Liver (tissue), 9 donors: Measurements from ENCODE around the gene TACC3. TPM values are rescaled to one million over a fixed set of nuclear protein-coding genes. Genes with fewer than 3 reads are reported as not detected.

Source experiments
- DNase-seq: peaks from one replicate; pipeline ENCODE4 v3.0.0-alpha.2; 2017; ENCODE audit warnings: low spot score
- H3K27ac ChIP-seq, 2 donors: one replicate each; pipeline ENCODE4 v1.7.0; 2013; ENCODE audit warnings: inconsistent platforms in 2 of 2, low read length in 2 of 2, control low read depth in 1 of 2, low read depth in 1 of 2, mild to moderate bottlenecking in 1 of 2
- H3K27me3 ChIP-seq, 4 donors: one replicate each; pipeline versions ENCODE4 v1.6.1 to v1.7.0; 2013; ENCODE audit warnings: low read length in 3 of 4, inconsistent platforms in 1 of 4, mild to moderate bottlenecking in 1 of 4, moderate library complexity in 1 of 4; ENCODE audit not compliant: control insufficient read depth in 4 of 4, insufficient read depth in 4 of 4
- H3K36me3 ChIP-seq, 4 donors: one replicate each; pipeline versions ENCODE4 v1.6.1 to v1.7.0; 2013; ENCODE audit warnings: low read length in 3 of 4, mild to moderate bottlenecking in 3 of 4, low read depth in 1 of 4, moderate library complexity in 1 of 4; ENCODE audit not compliant: control insufficient read depth in 4 of 4, insufficient read depth in 3 of 4
- H3K4me1 ChIP-seq, 4 donors: one replicate each; pipeline versions ENCODE4 v1.6.1 to v1.7.0; 2013; ENCODE audit warnings: low read length in 3 of 4, mild to moderate bottlenecking in 3 of 4, moderate library complexity in 1 of 4; ENCODE audit not compliant: control insufficient read depth in 4 of 4, insufficient read depth in 4 of 4
- H3K4me3 ChIP-seq, 3 donors: one replicate each; pipeline versions ENCODE4 v1.6.1 to v1.7.0; 2013; ENCODE audit warnings: low read length in 3 of 3, control low read depth in 1 of 3, low read depth in 1 of 3, mild to moderate bottlenecking in 1 of 3
- H3K9ac ChIP-seq, 2 donors: one replicate each; pipeline ENCODE4 v1.7.0; 2013; ENCODE audit warnings: low read length in 2 of 2, mild to moderate bottlenecking in 2 of 2, moderate library complexity in 2 of 2, control low read depth in 1 of 2, low read depth in 1 of 2
- H3K9me3 ChIP-seq, 4 donors: one replicate each; pipeline versions ENCODE4 v1.6.1 to v1.7.0; 2013; ENCODE audit warnings: low read length in 3 of 4; ENCODE audit not compliant: control insufficient read depth in 4 of 4
- EGR1 ChIP-seq, 2 donors: IDR thresholded peaks; 2 replicates each; pipeline ENCODE4 v1.6.1; 2016 to 2018; ENCODE audit warnings: antibody characterized with exemption in 2 of 2, low read depth in 2 of 2
- FOXA1 ChIP-seq: IDR thresholded peaks from 2 replicates; pipeline ENCODE4 v1.6.1; 2016; ENCODE audit warnings: antibody characterized with exemption
- FOXA2 ChIP-seq: IDR thresholded peaks from 2 replicates; pipeline ENCODE4 v1.6.1; 2016; ENCODE audit warnings: antibody characterized with exemption
- GABPA ChIP-seq, 2 donors: IDR thresholded peaks in 1 of 2; conservative IDR thresholded peaks in 1 of 2; 2 replicates each; pipeline ENCODE4 v1.6.1; 2016; ENCODE audit warnings: antibody characterized with exemption in 2 of 2, mild to moderate bottlenecking in 1 of 2, moderate library complexity in 1 of 2
- HNF4A ChIP-seq, 2 donors: conservative IDR thresholded peaks; 2 replicates each; pipeline ENCODE4 v1.6.1; 2016; ENCODE audit warnings: antibody characterized with exemption in 2 of 2, mild to moderate bottlenecking in 2 of 2
- HNF4G ChIP-seq: IDR thresholded peaks from 2 replicates; pipeline ENCODE4 v1.6.1; 2016; ENCODE audit warnings: antibody characterized with exemption
- JUND ChIP-seq, 2 donors: IDR thresholded peaks; 2 replicates each; pipeline ENCODE4 v1.6.1; 2016; ENCODE audit warnings: antibody characterized with exemption in 2 of 2
- NR2F2 ChIP-seq: IDR thresholded peaks from 2 replicates; pipeline ENCODE4 v1.6.1; 2016; ENCODE audit warnings: antibody characterized with exemption
- RAD21 ChIP-seq, 2 donors: IDR thresholded peaks; 2 replicates each; pipeline ENCODE4 v1.6.1; 2016; ENCODE audit warnings: antibody characterized with exemption in 2 of 2, mild to moderate bottlenecking in 2 of 2
- SP1 ChIP-seq: IDR thresholded peaks from 2 replicates; pipeline ENCODE4 v1.6.1; 2018; ENCODE audit warnings: antibody characterized with exemption, mild to moderate bottlenecking
- TAF1 ChIP-seq: conservative IDR thresholded peaks from 2 replicates; pipeline ENCODE4 v1.6.1; 2016; ENCODE audit warnings: antibody characterized with exemption, mild to moderate bottlenecking
- YY1 ChIP-seq: IDR thresholded peaks from 2 replicates; pipeline ENCODE4 v1.6.1; 2016; ENCODE audit warnings: antibody characterized with exemption, mild to moderate bottlenecking
- WGBS: extraction: QIAGEN DNeasy Blood & Tissue Kit; methylation state at CpG from one replicate; pipeline ENCODE4 v1.1.7; 2013; 5-methylcytosine and 5-hydroxymethylcytosine counted together
- polyA plus RNA-seq, 2 donors: library from polyadenylated mRNA; stranded (reverse) in 1 of 2; unstranded in 1 of 2; fragments of 200-250 nt in 1 of 2; fragments of >200 nt in 1 of 2; fragmentation: Nextera tagmentation in 1 of 2; extraction: Ambion mirVana in 1 of 2; gene quantifications; one replicate each; pipeline versions ENCODE4 v1.2.1 to v1.2.3, GENCODE V29; 2013 to 2015
- total RNA-seq, 2 donors: library from RNA; depleted of rRNA; stranded (reverse); fragments of >200 nt; gene quantifications; one replicate each; pipeline ENCODE4 v1.2.3, GENCODE V29; 2014
- TF ChIP-seq, protein P1 (sequence below): IDR thresholded peaks from 2 replicates; pipeline ENCODE4 v1.6.1; 2016; ENCODE audit warnings: antibody characterized with exemption
- TF ChIP-seq, protein P2 (sequence below): IDR thresholded peaks from 2 replicates; pipeline ENCODE4 v1.6.1; 2016; ENCODE audit warnings: antibody characterized with exemption, mild to moderate bottlenecking
- TF ChIP-seq, protein P3 (sequence below): IDR thresholded peaks from 2 replicates; pipeline ENCODE4 v1.6.1; 2016; ENCODE audit warnings: antibody characterized with exemption
- TF ChIP-seq, protein P4 (sequence below): IDR thresholded peaks from 2 replicates; pipeline ENCODE4 v1.6.1; 2016; ENCODE audit warnings: antibody characterized with exemption
- TF ChIP-seq, protein P5 (sequence below): fragments of 150-350 bp; IDR thresholded peaks from 2 replicates; pipeline ENCODE4 v1.5.1; 2017; ENCODE audit warnings: improper control_type of control experiment, low read depth, low read length; ENCODE audit not compliant: missing input control
- donor health status: healthy.
- donor health status: healthy.
- donor health status: healthy.
- donor health status: healthy.
- donor health status: healthy.

TACC3 gene
- total and polyA plus RNA-seq, 4 donors: 1.4 to 38.9 (median 5.5) TPM

GRCh38 chr4:1756893-1757779 lies 35.8 kb downstream of the TACC3 start:
- Histone ChIP-seq H3K36me3 (no peaks in the 10 kb centered on the region), H3K4me1 (peaks cover 0 to 5% (median 1%) of the 10 kb centered on the region in 4 donors), H3K9me3 (no peaks in the 10 kb centered on the region), H3K4me3 (no peak overlapping the region), H3K27ac (no peak overlapping the region), H3K27me3 (no peaks in the 10 kb centered on the region), H3K9ac (no peak overlapping the region)
- no peak for DNase-seq
- 87% methylated on average over 20 of the region's 20 CpGs for WGBS
- TF ChIP-seq FOXA2 (no peak), JUND (IDR thresholded peaks at IDR 0.05) (no peak), SP1 (no peak), HNF4G (no peak), HNF4A (conservative IDR thresholded peaks at IDR 0.05) (no peak), GABPA (IDR thresholded peaks at IDR 0.05 in 1 of 2, conservative IDR thresholded peaks at IDR 0.05 in 1 of 2) (no peak), YY1 (no peak), EGR1 (IDR thresholded peaks at IDR 0.05; ENCODE audit: low read depth in 2 of 2) (no peak), NR2F2 (no peak)
- TF ChIP-seq, protein P1, sequence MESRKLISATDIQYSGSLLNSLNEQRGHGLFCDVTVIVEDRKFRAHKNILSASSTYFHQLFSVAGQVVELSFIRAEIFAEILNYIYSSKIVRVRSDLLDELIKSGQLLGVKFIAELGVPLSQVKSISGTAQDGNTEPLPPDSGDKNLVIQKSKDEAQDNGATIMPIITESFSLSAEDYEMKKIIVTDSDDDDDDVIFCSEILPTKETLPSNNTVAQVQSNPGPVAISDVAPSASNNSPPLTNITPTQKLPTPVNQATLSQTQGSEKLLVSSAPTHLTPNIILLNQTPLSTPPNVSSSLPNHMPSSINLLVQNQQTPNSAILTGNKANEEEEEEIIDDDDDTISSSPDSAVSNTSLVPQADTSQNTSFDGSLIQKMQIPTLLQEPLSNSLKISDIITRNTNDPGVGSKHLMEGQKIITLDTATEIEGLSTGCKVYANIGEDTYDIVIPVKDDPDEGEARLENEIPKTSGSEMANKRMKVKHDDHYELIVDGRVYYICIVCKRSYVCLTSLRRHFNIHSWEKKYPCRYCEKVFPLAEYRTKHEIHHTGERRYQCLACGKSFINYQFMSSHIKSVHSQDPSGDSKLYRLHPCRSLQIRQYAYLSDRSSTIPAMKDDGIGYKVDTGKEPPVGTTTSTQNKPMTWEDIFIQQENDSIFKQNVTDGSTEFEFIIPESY: no peak
- TF ChIP-seq, protein P2, sequence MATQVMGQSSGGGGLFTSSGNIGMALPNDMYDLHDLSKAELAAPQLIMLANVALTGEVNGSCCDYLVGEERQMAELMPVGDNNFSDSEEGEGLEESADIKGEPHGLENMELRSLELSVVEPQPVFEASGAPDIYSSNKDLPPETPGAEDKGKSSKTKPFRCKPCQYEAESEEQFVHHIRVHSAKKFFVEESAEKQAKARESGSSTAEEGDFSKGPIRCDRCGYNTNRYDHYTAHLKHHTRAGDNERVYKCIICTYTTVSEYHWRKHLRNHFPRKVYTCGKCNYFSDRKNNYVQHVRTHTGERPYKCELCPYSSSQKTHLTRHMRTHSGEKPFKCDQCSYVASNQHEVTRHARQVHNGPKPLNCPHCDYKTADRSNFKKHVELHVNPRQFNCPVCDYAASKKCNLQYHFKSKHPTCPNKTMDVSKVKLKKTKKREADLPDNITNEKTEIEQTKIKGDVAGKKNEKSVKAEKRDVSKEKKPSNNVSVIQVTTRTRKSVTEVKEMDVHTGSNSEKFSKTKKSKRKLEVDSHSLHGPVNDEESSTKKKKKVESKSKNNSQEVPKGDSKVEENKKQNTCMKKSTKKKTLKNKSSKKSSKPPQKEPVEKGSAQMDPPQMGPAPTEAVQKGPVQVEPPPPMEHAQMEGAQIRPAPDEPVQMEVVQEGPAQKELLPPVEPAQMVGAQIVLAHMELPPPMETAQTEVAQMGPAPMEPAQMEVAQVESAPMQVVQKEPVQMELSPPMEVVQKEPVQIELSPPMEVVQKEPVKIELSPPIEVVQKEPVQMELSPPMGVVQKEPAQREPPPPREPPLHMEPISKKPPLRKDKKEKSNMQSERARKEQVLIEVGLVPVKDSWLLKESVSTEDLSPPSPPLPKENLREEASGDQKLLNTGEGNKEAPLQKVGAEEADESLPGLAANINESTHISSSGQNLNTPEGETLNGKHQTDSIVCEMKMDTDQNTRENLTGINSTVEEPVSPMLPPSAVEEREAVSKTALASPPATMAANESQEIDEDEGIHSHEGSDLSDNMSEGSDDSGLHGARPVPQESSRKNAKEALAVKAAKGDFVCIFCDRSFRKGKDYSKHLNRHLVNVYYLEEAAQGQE: no peak
- TF ChIP-seq, protein P3, sequence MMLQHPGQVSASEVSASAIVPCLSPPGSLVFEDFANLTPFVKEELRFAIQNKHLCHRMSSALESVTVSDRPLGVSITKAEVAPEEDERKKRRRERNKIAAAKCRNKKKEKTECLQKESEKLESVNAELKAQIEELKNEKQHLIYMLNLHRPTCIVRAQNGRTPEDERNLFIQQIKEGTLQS: no peak
- TF ChIP-seq, protein P4, sequence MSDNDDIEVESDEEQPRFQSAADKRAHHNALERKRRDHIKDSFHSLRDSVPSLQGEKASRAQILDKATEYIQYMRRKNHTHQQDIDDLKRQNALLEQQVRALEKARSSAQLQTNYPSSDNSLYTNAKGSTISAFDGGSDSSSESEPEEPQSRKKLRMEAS: no peak
- TF ChIP-seq, protein P5, sequence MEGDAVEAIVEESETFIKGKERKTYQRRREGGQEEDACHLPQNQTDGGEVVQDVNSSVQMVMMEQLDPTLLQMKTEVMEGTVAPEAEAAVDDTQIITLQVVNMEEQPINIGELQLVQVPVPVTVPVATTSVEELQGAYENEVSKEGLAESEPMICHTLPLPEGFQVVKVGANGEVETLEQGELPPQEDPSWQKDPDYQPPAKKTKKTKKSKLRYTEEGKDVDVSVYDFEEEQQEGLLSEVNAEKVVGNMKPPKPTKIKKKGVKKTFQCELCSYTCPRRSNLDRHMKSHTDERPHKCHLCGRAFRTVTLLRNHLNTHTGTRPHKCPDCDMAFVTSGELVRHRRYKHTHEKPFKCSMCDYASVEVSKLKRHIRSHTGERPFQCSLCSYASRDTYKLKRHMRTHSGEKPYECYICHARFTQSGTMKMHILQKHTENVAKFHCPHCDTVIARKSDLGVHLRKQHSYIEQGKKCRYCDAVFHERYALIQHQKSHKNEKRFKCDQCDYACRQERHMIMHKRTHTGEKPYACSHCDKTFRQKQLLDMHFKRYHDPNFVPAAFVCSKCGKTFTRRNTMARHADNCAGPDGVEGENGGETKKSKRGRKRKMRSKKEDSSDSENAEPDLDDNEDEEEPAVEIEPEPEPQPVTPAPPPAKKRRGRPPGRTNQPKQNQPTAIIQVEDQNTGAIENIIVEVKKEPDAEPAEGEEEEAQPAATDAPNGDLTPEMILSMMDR: no peak

DNA sequence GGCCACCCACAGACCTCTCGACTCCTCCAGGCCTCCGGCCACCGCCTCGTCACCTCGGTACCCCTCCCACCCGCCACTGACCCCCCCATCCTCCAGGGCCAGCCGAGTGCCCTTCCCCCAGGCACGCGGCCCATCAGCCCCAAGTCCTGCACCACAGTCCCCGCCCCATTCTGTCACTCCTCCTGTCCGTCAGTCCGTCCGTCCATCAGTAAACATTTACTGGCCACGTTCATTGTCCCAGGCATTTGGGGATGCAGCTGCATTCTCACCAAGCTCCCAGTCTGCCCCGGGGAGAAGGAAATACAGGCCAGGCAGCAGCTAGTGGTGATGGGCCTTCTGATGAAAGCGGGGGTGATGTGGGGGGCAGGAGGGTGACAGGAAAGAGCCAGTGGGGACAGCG lies 36.5 kb downstream of the TACC3 start:
- Histone ChIP-seq H3K4me3 (no peak overlapping the region), H3K4me1 (peaks cover 0 to 1% (median 0%) of the 10 kb centered on the region in 4 donors), H3K9me3 (no peaks in the 10 kb centered on the region), H3K9ac (no peak overlapping the region), H3K27ac (no peak overlapping the region), H3K36me3 (no peaks in the 10 kb centered on the region), H3K27me3 (no peaks in the 10 kb centered on the region)
- no peak for DNase-seq
- no peak for TF ChIP-seq HNF4G
- no peak for TF ChIP-seq HNF4A (conservative IDR thresholded peaks at IDR 0.05)
- TF ChIP-seq, protein P2: no peak
- no peak for TF ChIP-seq RAD21 (IDR thresholded peaks at IDR 0.05)
- TF ChIP-seq NR2F2: no peak
- no peak for TF ChIP-seq GABPA (IDR thresholded peaks at IDR 0.05 in 1 of 2, conservative IDR thresholded peaks at IDR 0.05 in 1 of 2)
- no peak for TF ChIP-seq FOXA1
- TF ChIP-seq, protein P3: no peak
- TF ChIP-seq TAF1: no peak
- WGBS: 71% methylated on average over 17 of the region's 17 CpGs
